Retinal pigment epithelial cell (primary cell): Measurements from ENCODE around the gene APH1B.

ENCODE experiments used
- DNase-seq: peaks from one replicate; pipeline ENCODE4 v3.0.0-alpha.2; 2010; ENCODE audit warnings: low read depth
- H3K4me3 ChIP-seq: 2 replicates; pipeline ENCODE4 v1.5.1; 2011; ENCODE audit warnings: mild to moderate bottlenecking, low read length, control low read depth, moderate library complexity
- TF ChIP-seq, protein P1 (sequence below): conservative IDR thresholded peaks from 2 replicates; pipeline ENCODE4 v1.5.1; 2011; ENCODE audit warnings: low read depth, low read length, control low read depth, inconsistent platforms

The APH1B gene

GRCh38 chr15:63252292-63252691, 25.1 kb upstream of the APH1B start:
- DNase-seq: no peak
- TF ChIP-seq, protein P1, sequence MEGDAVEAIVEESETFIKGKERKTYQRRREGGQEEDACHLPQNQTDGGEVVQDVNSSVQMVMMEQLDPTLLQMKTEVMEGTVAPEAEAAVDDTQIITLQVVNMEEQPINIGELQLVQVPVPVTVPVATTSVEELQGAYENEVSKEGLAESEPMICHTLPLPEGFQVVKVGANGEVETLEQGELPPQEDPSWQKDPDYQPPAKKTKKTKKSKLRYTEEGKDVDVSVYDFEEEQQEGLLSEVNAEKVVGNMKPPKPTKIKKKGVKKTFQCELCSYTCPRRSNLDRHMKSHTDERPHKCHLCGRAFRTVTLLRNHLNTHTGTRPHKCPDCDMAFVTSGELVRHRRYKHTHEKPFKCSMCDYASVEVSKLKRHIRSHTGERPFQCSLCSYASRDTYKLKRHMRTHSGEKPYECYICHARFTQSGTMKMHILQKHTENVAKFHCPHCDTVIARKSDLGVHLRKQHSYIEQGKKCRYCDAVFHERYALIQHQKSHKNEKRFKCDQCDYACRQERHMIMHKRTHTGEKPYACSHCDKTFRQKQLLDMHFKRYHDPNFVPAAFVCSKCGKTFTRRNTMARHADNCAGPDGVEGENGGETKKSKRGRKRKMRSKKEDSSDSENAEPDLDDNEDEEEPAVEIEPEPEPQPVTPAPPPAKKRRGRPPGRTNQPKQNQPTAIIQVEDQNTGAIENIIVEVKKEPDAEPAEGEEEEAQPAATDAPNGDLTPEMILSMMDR: no peak
- H3K4me3 ChIP-seq: no peak overlapping the region

DNA sequence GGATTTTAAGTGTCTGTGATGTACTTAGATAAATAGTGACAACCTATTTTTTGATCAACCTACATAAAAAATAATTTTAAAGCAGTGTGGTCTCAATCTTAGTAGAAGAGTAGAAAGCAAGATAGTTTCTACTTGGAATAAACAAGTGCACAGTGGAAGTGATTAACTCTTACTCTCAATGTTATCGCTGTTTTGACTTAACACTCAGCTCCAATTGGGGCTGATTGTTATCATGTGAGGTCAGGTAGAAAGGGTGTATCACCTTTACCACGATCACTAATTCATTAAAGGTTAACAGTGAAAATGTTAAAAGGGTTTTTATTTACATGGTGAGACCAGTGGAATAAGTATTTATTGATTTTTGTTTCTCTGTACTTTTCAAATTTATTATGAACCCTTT, 22.4 kb upstream of the APH1B start:
- TF ChIP-seq, protein P1: no peak
- DNase-seq: no peak
- H3K4me3 ChIP-seq: no peak overlapping the region

- DNase-seq: no peak
- H3K4me3 ChIP-seq: no peak overlapping the region
- TF ChIP-seq, protein P1: no peak
These were observed 21.9 kb upstream of the APH1B start for GRCh38 chr15:63255489-63255990.

GRCh38 chr15:63256433-63257274, 20.8 kb upstream of the APH1B start:
- no peak overlapping the region for H3K4me3 ChIP-seq
- peak; percentile 96 for DNase-seq
- TF ChIP-seq, protein P1: no peak

DNA sequence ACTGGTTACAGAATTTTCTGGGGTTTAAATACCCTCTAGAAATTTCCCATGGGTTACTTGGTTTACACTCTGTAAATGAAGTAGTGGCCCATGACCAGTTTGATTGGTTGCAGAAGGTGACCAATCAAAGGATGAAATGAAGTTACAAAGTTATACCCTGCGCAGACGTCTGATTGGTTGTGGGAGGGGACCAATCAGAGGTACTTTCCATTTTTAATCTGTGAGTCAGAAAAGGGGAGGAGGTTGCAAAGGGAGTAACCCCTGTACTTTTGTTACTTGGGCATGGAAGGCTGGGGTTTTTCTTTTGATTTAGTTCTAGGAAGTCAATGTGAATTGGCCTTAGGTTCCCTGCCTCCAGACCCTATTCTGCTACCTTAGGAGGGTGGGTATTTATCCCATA, 18.7 kb upstream of the APH1B start:
- no peak for DNase-seq
- no peak overlapping the region for H3K4me3 ChIP-seq
- TF ChIP-seq, protein P1: no peak

- TF ChIP-seq, protein P1: no peak
- H3K4me3 ChIP-seq: no peak overlapping the region
- DNase-seq: no peak
These were observed 16.6 kb upstream of the APH1B start for GRCh38 chr15:63260791-63261190.

DNA sequence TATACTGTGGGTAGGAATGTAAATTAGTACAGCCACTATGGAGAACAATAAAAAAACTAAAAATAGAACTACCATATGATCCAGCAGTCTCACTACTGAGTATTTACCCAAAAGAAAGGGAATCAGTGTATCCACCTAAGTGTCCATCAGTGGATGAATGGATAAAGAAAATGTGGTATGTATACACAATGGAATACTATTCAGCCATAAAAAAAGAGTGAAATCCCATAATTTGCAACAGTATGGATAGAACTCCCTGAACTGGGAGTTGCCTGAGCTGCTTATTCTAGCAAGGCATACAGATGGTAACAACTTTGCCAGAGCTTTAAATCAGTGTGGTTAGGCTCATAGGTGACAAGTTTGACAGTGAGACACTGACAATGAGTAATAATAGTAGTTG, 16.1 kb upstream of the APH1B start:
- no peak for DNase-seq
- TF ChIP-seq, protein P1: no peak
- H3K4me3 ChIP-seq: no peak overlapping the region
